K562 (cell line): Measurements from ENCODE around the gene TMSB4X. TPM values are rescaled to one million over a fixed set of nuclear protein-coding genes. Genes with fewer than 3 reads are reported as not detected.

Source experiments
- BCLAF1 ChIP-seq, 2 experiments: fragments of 450-650 bp in 1 of 2; IDR thresholded peaks; 2 replicates each; pipeline ENCODE4 v1.6.1; 2011 to 2017; ENCODE audit warnings: low read depth in 2 of 2, antibody characterized with exemption in 1 of 2, borderline replicate concordance in 1 of 2, low read length in 1 of 2, mild to moderate bottlenecking in 1 of 2, mixed read lengths in 1 of 2; ENCODE audit not compliant: control insufficient read depth in 1 of 2
- C11orf30 ChIP-seq: fragments of 450-650 bp; IDR thresholded peaks from 2 replicates; pipeline ENCODE4 v1.6.1; 2016; ENCODE audit warnings: low read depth, mild to moderate bottlenecking
- ERF ChIP-seq: fragments of 450-650 bp; formaldehyde crosslinking; IDR thresholded peaks from 2 replicates; pipeline ENCODE4 v1.4.0; 2020; ENCODE audit warnings: mild to moderate bottlenecking, mixed read lengths
- HDGF ChIP-seq: fragments of 450-650 bp; IDR thresholded peaks from 2 replicates; pipeline ENCODE4 v1.6.1; 2016
- HOMEZ ChIP-seq: fragments of 250-450 bp; sonication (Bioruptor Pico); IDR thresholded peaks from 2 replicates; pipeline ENCODE4 v1.4.0; 2020; ENCODE audit warnings: mild to moderate bottlenecking, moderate library complexity
- MBD1 ChIP-seq: fragments of 250-450 bp; sonication (Bioruptor Pico); IDR thresholded peaks from 2 replicates; pipeline ENCODE4 v1.8.0; 2022; ENCODE audit warnings: inconsistent platforms
- NR1H2 ChIP-seq: sonication (generic); formaldehyde crosslinking; IDR thresholded peaks from 2 replicates; pipeline ENCODE4 v1.4.0; 2020; ENCODE audit warnings: mild to moderate bottlenecking, missing genetic modification reagents
- NRF1 ChIP-seq, 2 experiments: fragments of 450-650 bp; IDR thresholded peaks in 1 of 2; conservative IDR thresholded peaks in 1 of 2; 2 replicates each; pipeline ENCODE4 v1.6.1; 2014; ENCODE audit warnings: mild to moderate bottlenecking in 2 of 2
- PKNOX1 ChIP-seq: fragments of 450-650 bp; IDR thresholded peaks from 2 replicates; pipeline ENCODE4 v1.6.1; 2016
- SP2 ChIP-seq: IDR thresholded peaks from 2 replicates; pipeline ENCODE4 v1.6.1; 2011; ENCODE audit warnings: mild to moderate bottlenecking, low read depth, low read length, moderate library complexity; ENCODE audit not compliant: poor library complexity, severe bottlenecking; ENCODE audit errors: extremely low read depth
- STAG1 ChIP-seq: sonication (generic); formaldehyde crosslinking; IDR thresholded peaks from 2 replicates; pipeline ENCODE4 v1.5.0; 2020; ENCODE audit warnings: missing genetic modification reagents, borderline replicate concordance
- ZNF140 ChIP-seq: fragments of 250-450 bp; sonication (Bioruptor Pico); IDR thresholded peaks from 2 replicates; pipeline ENCODE4 v1.8.0; 2021; ENCODE audit warnings: moderate library complexity, mild to moderate bottlenecking, inconsistent platforms
- ZNF143 ChIP-seq: sonication (generic); formaldehyde crosslinking; IDR thresholded peaks from 2 replicates; pipeline ENCODE4 v1.9.0; 2022; ENCODE audit warnings: mild to moderate bottlenecking, missing genetic modification reagents
- ZNF609 ChIP-seq: sonication (generic); formaldehyde crosslinking; IDR thresholded peaks from 2 replicates; pipeline ENCODE4 v1.8.1; 2023; ENCODE audit warnings: missing genetic modification reagents, mild to moderate bottlenecking, borderline replicate concordance
- ZNF830 ChIP-seq: fragments of 250-450 bp; sonication (Bioruptor Pico); IDR thresholded peaks from 2 replicates; pipeline ENCODE4 v1.5.0; 2021; ENCODE audit warnings: mild to moderate bottlenecking
- polyA plus RNA-seq, 8 experiments: library from polyadenylated mRNA; depleted of rRNA in 4 of 8; stranded (reverse) in 5 of 8; unstranded in 3 of 8; fragments of >200 nt; fragmentation: Nextera tagmentation in 2 of 8; fragmentation: Illumina TruSeq in 1 of 8; extraction: Ambion mirVana in 2 of 8; extraction: Trizol in 1 of 8; gene quantifications; 2 replicates each; pipeline versions ENCODE4 v1.2.1 to v1.2.3, GENCODE V29; 2011 to 2014; ENCODE audit warnings: inconsistent platforms in 1 of 8, missing spikeins in 1 of 8
- total RNA-seq, 7 experiments: library from RNA; depleted of rRNA in 6 of 7; stranded (reverse); fragments of >200 nt in 6 of 7; fragmentation: Illumina TruSeq in 2 of 7; extraction: Trizol in 2 of 7; gene quantifications; 2 replicates each; pipeline versions ENCODE4 v1.2.1 to v1.2.3, GENCODE V29; 2011 to 2021; ENCODE audit warnings: low replicate concordance in 1 of 7

Gene TMSB4X
- total and polyA plus RNA-seq, 9 of the 15 experiments (the other 6 are each of a cell fraction or from before 2014, with no cell fraction given) = 1,035 to 2,035 (median 1,529) TPM

- TF ChIP-seq BCLAF1 (IDR thresholded peaks at IDR 0.05; ENCODE audit: borderline replicate concordance in 1 of 2, control insufficient read depth in 1 of 2, low read depth in 2 of 2, low read length in 1 of 2) (no peak), PKNOX1 (no peak), NRF1 (conservative IDR thresholded peaks at IDR 0.05 in 1 of 2, IDR thresholded peaks at IDR 0.05 in 1 of 2) (peak; percentile 59 to 68), C11orf30 (no peak), STAG1 (CRISPR knock-in tag) (no peak), ZNF609 (CRISPR knock-in tag) (no peak), NR1H2 (CRISPR knock-in tag) (no peak), ERF (CRISPR knock-in tag) (0 out of 2 replicates have a peak, but pooled peaks have one; percentile 74), HDGF (no peak), HOMEZ (CRISPR knock-in tag) (0 out of 2 replicates have a peak, but pooled peaks have one; percentile 38), MBD1 (CRISPR knock-in tag) (no peak), ZNF830 (no peak), ZNF140 (CRISPR knock-in tag) (no peak), SP2 (no peak), ZNF143 (no peak)
These were observed 12.8 kb upstream of the TMSB4X start (continued) for GRCh38 chrX:12962041-12962504.
